Esophagus muscularis mucosa (tissue), 4 donors: ENCODE measurements around the gene FAM110D.

Source experiments
- EP300 ChIP-seq: sonication (generic); formaldehyde crosslinking; IDR thresholded peaks from one replicate; pipeline ENCODE4 v1.6.1; 2017; ENCODE audit warnings: antibody characterized with exemption
- POLR2A ChIP-seq: fragments of 450-650 bp; IDR thresholded peaks from one replicate; pipeline ENCODE4 v1.6.1; 2017; ENCODE audit warnings: antibody characterized with exemption, moderate library complexity, mild to moderate bottlenecking, low read depth
- POLR2AphosphoS5 ChIP-seq, 2 donors: sonication (generic); formaldehyde crosslinking; IDR thresholded peaks; one replicate each; pipeline ENCODE4 v1.6.1; 2017; ENCODE audit warnings: antibody characterized with exemption in 2 of 2
- TF ChIP-seq, protein P1 (sequence below), 3 experiments: fragments of 200-600 bp in 2 of 3; fragments of 450-650 bp in 1 of 3; sonication (generic) in 2 of 3; IDR thresholded peaks; one replicate each; pipeline ENCODE4 v1.5.1; 2017 to 2019; ENCODE audit warnings: antibody characterized with exemption in 3 of 3, mild to moderate bottlenecking in 2 of 3, moderate library complexity in 1 of 3

DNA sequence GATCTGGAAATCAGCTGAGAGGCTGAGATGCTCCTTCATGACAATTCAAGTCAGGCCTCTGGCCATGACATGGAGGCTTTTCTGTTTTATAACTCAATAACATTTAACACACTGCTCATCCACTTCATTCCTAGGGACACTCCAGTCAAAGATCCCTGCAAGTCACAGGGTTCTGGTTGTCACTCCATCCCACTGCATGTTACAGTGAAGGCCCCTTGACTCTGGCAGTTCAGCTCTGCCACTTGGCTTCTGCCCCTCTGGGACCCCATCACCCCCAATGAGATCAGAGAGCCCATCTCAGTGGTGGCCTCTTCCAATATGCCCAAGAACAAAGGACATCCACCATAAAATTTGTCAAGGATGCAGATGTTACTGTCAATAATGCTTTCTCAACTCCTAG is 10.0 kb upstream of the FAM110D start:
- TF ChIP-seq POLR2AphosphoS5 (IDR thresholded peaks at IDR 0.05) (no peak), POLR2A (no peak), EP300 (no peak)
- TF ChIP-seq, protein P1, sequence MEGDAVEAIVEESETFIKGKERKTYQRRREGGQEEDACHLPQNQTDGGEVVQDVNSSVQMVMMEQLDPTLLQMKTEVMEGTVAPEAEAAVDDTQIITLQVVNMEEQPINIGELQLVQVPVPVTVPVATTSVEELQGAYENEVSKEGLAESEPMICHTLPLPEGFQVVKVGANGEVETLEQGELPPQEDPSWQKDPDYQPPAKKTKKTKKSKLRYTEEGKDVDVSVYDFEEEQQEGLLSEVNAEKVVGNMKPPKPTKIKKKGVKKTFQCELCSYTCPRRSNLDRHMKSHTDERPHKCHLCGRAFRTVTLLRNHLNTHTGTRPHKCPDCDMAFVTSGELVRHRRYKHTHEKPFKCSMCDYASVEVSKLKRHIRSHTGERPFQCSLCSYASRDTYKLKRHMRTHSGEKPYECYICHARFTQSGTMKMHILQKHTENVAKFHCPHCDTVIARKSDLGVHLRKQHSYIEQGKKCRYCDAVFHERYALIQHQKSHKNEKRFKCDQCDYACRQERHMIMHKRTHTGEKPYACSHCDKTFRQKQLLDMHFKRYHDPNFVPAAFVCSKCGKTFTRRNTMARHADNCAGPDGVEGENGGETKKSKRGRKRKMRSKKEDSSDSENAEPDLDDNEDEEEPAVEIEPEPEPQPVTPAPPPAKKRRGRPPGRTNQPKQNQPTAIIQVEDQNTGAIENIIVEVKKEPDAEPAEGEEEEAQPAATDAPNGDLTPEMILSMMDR (IDR thresholded peaks at IDR 0.05): no peak
